IPS-18a (cell line): Measurements from ENCODE around the gene DAND5.
"Not testable (repeated sequence)": the region's sequence is repeated elsewhere in the genome, so short reads cannot be mapped to it uniquely, and the experiment has no call there.

ENCODE experiments used
- H3K27ac ChIP-seq: one replicate; pipeline ENCODE4 v1.5.1; 2013; ENCODE audit warnings: low read length
- H3K27me3 ChIP-seq: one replicate; pipeline ENCODE4 v1.6.1; 2013; ENCODE audit warnings: mild to moderate bottlenecking, low read length; ENCODE audit not compliant: control insufficient read depth, insufficient read depth
- H3K36me3 ChIP-seq: one replicate; pipeline ENCODE4 v1.6.1; 2013; ENCODE audit warnings: low read depth, low read length; ENCODE audit not compliant: control insufficient read depth
- H3K4me1 ChIP-seq: one replicate; pipeline ENCODE4 v1.6.1; 2013; ENCODE audit warnings: low read depth, low read length; ENCODE audit not compliant: control insufficient read depth
- H3K4me3 ChIP-seq: one replicate; pipeline ENCODE4 v1.5.1; 2013; ENCODE audit warnings: low read length
- H3K9ac ChIP-seq: one replicate; pipeline ENCODE4 v1.6.1; 2013; ENCODE audit warnings: mild to moderate bottlenecking, low read length, moderate library complexity
- H3K9me3 ChIP-seq: one replicate; pipeline ENCODE4 v1.6.1; 2013; ENCODE audit warnings: low read depth, low read length; ENCODE audit not compliant: control insufficient read depth

Gene DAND5

GRCh38 chr19:12955575-12955974, 13.8 kb upstream of the DAND5 start:
- H3K27ac ChIP-seq, H3K27me3 ChIP-seq, H3K9me3 ChIP-seq, H3K4me1 ChIP-seq: not testable (repeated sequence)
- H3K36me3 ChIP-seq = peaks cover 37% of the 10 kb centered on the region
- H3K9ac ChIP-seq = peak overlapping the region; percentile 85
- H3K4me3 ChIP-seq = peak overlapping the region; percentile 90

GRCh38 chr19:12955996-12956395, 13.4 kb upstream of the DAND5 start:
- Histone ChIP-seq H3K4me1 (peaks cover 9% of the 10 kb centered on the region), H3K27ac (no peak overlapping the region), H3K27me3 (no peaks in the 10 kb centered on the region), H3K9ac (peak overlapping the region; percentile 85), H3K9me3 (no peaks in the 10 kb centered on the region), H3K36me3 (peaks cover 33% of the 10 kb centered on the region), H3K4me3 (peak overlapping the region; percentile 90)

GRCh38 chr19:12956446-12957388, 12.7 kb upstream of the DAND5 start, which contains the start of gene GADD45GIP1:
TSS of gene GADD45GIP1 (minus strand) at chr19:12957223. CDS start at chr19:12957212, 11 bp downstream.
- peak within 1 kb of the TSS; percentile 18 for H3K27ac ChIP-seq
- no peaks in the 10 kb centered on the region for H3K27me3 ChIP-seq
- peak within 1 kb of the TSS; percentile 90 for H3K4me3 ChIP-seq
- peaks cover 26% of the 10 kb centered on the region for H3K36me3 ChIP-seq
- no peaks in the 10 kb centered on the region for H3K9me3 ChIP-seq
- H3K9ac ChIP-seq = peak within 1 kb of the TSS; percentile 85
- H3K4me1 ChIP-seq = peaks cover 9% of the 10 kb centered on the region

GRCh38 chr19:12957389-12957952, 11.9 kb upstream of the DAND5 start:
- not testable (repeated sequence) for H3K9me3 ChIP-seq, H3K27ac ChIP-seq, H3K4me1 ChIP-seq, H3K27me3 ChIP-seq
- Histone ChIP-seq H3K36me3 (peaks cover 20% of the 10 kb centered on the region), H3K9ac (peak overlapping the region; percentile 85), H3K4me3 (peak overlapping the region; percentile 90)

- Histone ChIP-seq H3K4me1 (peaks cover 4% of the 10 kb centered on the region), H3K9me3 (no peaks in the 10 kb centered on the region), H3K36me3 (peaks cover 6% of the 10 kb centered on the region), H3K4me3 (no peak overlapping the region), H3K9ac (no peak overlapping the region), H3K27me3 (no peaks in the 10 kb centered on the region), H3K27ac (no peak overlapping the region)
Measured at GRCh38 chr19:12959481-12959880, 9.9 kb upstream of the DAND5 start.

GRCh38 chr19:12965017-12965811, 4.2 kb upstream of the DAND5 start:
- no peaks in the 10 kb centered on the region for H3K36me3 ChIP-seq
- peak overlapping the region; percentile 62 for H3K9ac ChIP-seq
- peaks cover 3% of the 10 kb centered on the region for H3K4me1 ChIP-seq
- H3K27ac ChIP-seq = peak overlapping the region; percentile 87
- H3K27me3 ChIP-seq = no peaks in the 10 kb centered on the region
- no peaks in the 10 kb centered on the region for H3K9me3 ChIP-seq
- H3K4me3 ChIP-seq = peak overlapping the region; percentile 60

GRCh38 chr19:12965812-12966135, 3.6 kb upstream of the DAND5 start:
- no peaks in the 10 kb centered on the region for H3K36me3 ChIP-seq
- no peaks in the 10 kb centered on the region for H3K27me3 ChIP-seq
- H3K4me3 ChIP-seq = peak overlapping the region; percentile 60
- H3K9me3 ChIP-seq = no peaks in the 10 kb centered on the region
- H3K4me1 ChIP-seq = peaks cover 3% of the 10 kb centered on the region
- no peak overlapping the region for H3K27ac ChIP-seq
- H3K9ac ChIP-seq = peak overlapping the region; percentile 62

- Histone ChIP-seq H3K9me3 (no peaks in the 10 kb centered on the region), H3K4me1 (peaks cover 3% of the 10 kb centered on the region), H3K36me3 (no peaks in the 10 kb centered on the region), H3K9ac (no peak overlapping the region), H3K27me3 (no peaks in the 10 kb centered on the region), H3K4me3 (no peak overlapping the region), H3K27ac (no peak overlapping the region)
Measured at GRCh38 chr19:12967907-12968306, 1.5 kb upstream of the DAND5 start.

- H3K27me3 ChIP-seq = no peaks in the 10 kb centered on the region
- H3K27ac ChIP-seq = no peak overlapping the region
- no peak overlapping the region for H3K4me3 ChIP-seq
- H3K9ac ChIP-seq = no peak overlapping the region
- no peaks in the 10 kb centered on the region for H3K9me3 ChIP-seq
- H3K36me3 ChIP-seq = no peaks in the 10 kb centered on the region
- no peaks in the 10 kb centered on the region for H3K4me1 ChIP-seq
Measured at GRCh38 chr19:12970070-12970820, 869 bp downstream of the DAND5 start.

- Histone ChIP-seq H3K9ac (no peak overlapping the region), H3K4me1 (no peaks in the 10 kb centered on the region), H3K27ac (no peak overlapping the region), H3K4me3 (no peak overlapping the region), H3K27me3 (no peaks in the 10 kb centered on the region), H3K36me3 (no peaks in the 10 kb centered on the region), H3K9me3 (no peaks in the 10 kb centered on the region)
Measured at GRCh38 chr19:12973236-12973635, 3.9 kb downstream of the DAND5 start.
